GM19395 (cell line): Measurements from ENCODE around the gene ZNF865.

Experiments used
- ATAC-seq: cut with Tn5 transposase; IDR thresholded peaks from one replicate; pipeline ENCODE4 v1.9.1; 2021; ENCODE audit warnings: mild to moderate bottlenecking, moderate library complexity; ENCODE audit not compliant: unreplicated experiment

Gene ZNF865

DNA sequence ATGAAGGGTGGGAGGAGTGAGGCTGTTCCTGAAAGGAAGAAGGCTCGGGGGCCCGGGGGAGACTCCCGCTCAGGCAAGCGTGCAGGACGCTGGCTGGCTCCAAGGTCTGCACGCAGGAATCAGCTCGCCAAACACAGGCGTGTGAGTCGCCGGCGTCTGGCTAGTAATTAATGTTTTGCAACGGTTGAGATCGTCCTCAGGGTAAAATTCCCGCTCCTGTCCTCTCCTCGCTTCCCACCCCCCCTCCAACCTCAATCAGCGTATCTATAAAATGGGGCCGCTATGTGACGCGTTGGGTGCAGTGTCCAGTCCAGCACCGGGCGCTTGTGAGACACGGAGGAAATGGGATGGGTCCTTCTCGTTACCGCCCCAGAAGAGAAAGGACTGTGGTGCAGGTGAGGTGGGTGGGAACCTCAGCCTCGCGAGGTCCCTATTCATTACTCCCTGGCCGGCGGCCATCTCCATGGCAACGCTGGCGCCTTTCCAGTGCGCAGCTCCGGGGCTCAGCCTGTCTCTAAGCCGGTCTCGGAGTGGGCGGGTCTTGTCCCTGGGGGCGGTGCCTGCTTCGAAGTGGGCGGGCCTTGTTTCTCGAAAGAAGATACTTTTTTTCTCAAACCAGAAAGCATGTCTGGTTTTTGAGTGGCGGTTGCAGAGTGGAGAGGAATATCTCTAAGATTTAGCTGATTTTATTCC lies 18.3 kb upstream of the ZNF865 start:
- peak; percentile 88 for ATAC-seq

DNA sequence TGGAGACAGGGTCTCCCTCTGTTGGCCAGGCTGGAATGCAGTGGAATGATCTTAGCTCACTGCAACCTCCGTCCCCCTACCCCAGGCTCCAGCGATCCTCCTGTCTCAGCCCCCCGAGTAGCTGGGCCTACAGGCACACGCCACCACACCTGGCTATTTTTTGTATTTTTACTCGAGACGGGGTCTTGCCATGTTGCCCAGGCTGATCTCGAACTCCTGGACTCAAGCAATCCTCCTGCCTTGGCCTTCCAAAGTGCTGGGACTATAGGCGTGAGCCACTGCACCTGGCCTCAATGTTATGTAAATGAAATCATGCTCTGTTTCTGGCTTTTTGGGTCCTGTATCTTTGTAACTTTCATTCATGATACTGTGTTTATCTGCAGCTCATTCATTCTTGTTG lies 16.7 kb upstream of the ZNF865 start:
- ATAC-seq: no peak

DNA sequence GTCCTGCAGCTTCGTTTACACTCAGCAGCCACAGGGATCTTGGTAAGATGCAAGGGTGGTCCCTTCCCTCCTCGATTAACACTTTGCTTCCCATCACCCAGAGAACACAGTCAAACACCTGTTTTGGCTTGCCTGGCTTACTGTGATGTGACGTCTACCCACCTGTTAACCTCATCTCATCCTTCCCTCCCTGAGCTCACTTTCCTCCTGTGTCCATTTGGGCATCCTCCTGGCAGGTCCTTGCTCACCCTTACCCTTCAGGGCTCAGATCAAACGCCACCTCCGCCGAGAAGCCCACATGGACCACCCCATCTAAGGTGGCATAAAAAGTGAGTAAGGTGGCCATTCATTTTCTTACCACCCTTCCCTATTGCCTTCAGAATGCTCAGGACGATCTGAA lies 15.3 kb upstream of the ZNF865 start:
- ATAC-seq: no peak

DNA sequence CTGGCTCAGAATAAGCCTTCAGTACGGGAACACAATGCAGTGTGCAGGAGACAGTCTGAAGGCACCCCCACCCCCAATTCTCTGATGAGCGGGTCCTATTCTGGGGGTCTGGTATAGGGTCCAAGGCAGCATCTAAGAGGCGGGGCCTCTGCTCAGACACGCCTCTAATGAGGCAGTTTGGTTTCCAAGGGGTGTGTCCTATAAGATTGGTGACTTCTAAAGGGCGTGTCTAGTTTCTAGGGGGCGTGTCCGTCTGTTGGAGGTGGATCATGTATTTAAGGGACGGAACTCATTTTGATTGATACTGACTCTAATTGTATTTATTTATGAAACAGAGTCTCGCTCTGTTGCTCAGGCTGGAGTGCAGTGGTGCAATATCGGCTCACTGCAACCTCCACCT lies 14.8 kb upstream of the ZNF865 start:
- no peak for ATAC-seq

DNA sequence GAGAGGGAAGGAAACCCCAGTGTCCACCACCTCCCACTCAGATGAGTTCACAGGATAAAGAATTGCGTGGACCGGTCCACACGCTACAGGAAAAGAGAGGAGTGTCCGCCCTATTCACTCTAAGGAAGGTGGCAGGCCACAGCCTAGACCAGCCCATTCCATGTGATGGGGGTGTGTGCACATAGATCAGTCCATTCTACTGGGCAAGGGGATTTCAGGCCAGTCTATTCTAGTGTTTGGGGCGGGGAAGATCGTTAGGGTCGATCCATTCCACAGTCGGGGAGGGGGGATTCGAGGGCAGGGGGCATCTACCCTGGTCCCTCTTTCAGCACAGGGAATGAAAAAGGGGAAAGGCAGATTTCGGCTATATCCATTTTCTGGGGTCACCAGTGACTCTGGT lies 13.9 kb upstream of the ZNF865 start:
- no peak for ATAC-seq

DNA sequence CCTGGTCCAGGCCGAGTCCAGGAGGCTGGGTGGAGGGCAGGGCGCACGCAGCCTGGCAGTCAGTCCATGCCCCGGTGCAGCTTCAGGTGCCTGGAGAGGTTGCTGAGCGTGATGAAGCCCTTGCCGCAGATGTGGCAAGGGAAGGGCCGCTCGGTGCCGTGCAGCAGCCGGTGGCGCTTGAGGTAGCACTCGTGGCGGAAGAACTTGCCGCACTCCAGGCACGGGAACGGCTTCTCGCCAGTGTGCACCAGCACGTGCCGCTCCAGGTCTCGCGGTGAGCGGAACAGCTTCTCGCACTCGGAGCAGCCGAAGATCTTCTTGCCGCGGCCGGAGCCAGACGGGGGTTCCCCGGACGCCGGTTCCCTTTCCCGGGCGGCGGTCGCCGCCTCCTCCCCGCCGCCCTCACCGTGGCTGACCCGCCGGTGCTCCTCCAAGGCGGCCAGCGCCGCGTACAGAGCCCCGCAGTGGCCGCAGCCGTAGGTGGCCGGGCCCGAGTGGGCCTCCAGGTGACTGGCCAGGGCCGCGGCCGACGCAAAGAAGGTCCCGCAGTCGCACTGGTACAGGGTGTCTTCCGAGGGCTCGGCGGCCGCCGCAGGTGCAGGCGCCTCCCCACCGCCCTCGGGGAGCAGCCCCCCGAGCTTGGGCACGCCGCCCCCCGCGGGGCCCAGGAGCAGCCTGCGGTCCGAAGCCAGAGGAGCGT lies 12.9 kb upstream of the ZNF865 start:
- ATAC-seq: no peak

DNA sequence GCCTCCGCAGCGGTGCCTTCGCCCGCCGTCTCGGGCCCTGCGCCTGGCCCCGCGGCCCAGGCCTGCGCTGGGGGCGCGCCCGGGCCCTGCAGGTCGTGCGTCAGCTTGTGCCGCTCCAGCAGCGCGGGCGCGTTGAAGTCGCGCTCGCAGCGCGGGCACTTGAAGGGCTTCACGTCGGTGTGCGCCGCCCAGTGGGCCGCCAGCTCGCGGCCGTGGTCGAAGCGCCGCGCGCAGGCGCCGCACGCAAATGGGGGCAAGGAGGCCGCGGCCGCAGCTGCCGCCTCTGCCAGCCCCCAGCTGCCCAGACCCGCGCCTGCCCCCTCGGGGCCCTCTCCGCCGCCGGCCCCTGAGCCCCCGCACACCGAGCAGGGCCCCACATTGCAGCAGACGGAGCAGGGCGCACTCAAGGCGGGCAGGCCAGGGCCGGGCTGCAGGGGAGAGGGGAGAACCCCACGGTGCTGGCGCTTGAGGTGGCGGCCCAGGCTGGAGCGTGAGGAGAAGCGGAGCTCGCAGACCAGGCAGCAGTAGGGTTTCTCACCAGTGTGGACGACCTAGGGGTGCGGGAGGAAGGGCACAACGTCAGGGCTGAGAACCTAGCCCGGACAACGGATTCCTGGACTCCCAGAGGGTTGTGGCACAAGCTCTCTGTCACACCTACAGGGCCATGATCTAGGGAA lies 12.2 kb upstream of the ZNF865 start:
- ATAC-seq: no peak

DNA sequence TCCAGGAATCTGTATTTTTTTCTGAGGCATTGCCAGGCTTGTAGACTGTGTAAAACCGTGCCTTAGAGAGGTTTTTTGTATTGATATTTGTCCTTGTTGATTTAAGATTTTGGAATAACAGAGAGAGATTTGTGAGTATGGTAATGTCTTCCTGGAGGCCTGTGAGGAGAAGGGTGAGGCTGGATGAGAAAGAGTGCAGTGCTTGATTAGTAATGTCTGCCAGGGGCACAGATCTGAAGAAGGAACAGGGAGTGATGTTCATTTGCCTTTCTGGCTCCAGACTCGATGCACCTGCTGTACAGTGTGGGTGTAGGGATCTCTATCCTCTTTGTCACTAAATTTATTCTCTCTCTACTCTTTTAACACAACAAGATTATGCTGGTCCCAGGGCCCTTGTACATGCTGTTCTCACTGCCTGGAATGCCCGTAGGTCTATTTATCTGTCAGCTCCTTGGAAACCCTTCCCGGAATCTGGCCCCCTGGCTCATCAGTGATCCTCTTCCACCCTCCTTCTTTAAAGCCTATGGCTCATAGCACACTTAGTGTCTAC lies 10.4 kb upstream of the ZNF865 start:
- no peak for ATAC-seq

DNA sequence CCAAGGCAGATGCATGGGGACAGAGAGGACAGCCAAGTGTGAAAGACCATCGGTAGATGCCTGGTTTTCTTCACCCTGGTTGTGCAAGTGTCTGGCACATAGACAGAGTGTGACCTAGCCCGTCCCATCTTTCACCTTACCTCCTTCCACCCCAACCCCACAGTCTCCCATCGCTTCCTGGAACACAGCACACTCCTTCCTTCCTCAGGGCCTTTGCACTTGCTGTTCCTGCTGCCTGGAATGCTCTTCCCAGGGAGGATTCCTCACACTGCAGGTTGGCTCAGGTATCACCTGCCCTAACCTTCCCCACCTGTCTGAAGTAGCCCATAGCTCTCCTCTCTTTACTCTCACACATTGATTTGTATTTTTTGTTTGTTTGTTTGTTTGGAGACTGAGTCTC lies 9.1 kb upstream of the ZNF865 start:
- ATAC-seq: no peak

DNA sequence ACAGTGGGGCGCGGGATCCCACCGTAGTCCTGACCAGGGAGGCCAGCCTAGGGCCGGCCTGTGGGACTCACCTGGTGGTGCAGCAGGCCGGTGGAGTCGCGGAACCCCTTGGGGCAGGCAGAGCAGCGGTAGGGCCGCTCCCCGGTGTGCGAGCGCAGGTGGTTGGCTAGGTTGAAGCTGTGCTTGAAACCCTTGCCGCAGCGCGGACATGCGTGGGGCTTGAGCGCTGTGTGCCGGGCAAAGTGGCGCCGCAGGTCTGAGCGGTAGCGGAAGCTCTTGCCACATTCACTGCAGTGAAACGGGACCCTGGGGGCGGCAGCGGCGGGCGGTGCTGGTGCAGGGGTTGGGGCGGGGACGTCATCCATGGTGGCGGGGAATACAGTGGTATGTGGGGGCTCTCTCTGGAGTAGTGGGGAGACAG lies 7.9 kb upstream of the ZNF865 start:
- no peak for ATAC-seq

DNA sequence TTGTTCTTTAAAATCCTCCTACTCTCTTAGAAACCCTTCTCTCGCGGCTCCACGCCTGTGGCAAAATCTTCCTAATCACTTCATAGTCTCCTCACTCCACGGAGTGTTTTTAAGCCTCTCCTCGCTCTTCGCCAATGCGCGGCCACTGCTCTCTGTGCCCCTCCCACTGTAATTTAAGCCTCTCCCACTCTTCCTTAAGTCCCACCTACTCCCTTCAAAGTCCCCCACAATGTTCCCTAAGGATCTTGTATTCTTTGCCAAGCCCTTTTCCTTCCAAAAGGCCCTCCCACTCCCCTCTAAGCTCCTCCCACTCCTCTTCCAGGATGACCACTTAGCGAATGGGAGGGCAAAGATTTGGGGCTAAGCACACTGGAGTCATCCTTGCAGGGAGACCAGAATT lies 7.4 kb upstream of the ZNF865 start:
- no peak for ATAC-seq

DNA sequence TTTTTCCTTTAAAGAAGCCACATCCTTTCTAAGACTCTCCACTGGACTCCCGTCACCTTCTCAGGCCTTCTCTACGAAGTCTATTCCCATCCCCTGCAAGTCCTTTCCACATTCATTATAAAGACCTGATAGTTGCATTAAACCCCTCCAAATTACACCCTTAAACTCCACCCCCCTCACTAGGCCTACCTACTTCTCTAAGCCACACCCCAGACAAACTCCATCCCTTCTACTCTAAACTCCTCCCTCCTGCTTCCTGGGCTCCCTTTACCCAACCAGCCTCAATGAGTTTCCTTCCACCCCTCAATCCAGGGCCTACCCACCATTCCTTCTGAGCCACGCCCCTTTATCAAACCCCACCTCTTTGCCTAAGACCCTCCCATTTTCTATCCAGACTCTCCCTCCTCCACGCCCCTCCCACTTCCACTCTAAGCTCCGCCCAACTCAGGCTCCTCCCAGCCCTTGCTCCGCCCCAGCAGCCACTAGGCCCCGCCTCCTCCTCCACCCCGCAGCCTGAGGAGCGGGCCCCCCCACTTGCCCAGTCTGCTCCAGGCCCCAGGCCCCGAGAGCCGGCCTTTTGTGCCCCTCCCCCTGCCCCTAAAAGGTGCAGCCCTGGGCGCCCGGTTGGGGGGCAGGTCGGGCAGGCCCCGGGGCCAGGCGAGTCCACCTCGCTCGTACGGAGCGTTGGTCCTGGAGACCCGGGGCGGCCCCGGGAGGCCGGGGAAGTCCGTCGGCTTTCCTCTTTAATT lies 6.6 kb upstream of the ZNF865 start:
- peak; percentile 51 for ATAC-seq

DNA sequence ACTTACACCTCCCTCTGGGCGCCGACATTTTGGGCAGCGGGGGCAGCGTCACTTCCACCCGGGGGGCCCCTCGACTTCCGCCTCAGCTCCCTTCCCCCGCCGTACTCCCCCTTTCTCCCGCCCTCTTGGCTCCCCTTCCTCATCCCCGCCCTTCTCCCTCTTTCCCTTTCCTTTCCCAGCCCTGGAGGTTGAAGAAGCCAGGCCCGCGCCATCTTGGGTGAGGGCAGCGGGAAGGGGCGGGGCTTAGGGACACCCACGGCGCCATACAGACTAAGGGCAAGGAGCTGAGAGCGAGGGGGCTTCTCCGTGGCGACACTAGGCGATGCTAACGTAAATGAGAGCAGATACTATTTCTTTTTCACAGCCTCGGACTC lies 6.0 kb upstream of the ZNF865 start, which contains the start of gene FIZ1:
TSS of gene FIZ1 (minus strand) at position 50 of the 374 bp plus-strand sequence. CDS start 1,652 bp downstream, outside the sequence.
- peak; percentile 65 for ATAC-seq

DNA sequence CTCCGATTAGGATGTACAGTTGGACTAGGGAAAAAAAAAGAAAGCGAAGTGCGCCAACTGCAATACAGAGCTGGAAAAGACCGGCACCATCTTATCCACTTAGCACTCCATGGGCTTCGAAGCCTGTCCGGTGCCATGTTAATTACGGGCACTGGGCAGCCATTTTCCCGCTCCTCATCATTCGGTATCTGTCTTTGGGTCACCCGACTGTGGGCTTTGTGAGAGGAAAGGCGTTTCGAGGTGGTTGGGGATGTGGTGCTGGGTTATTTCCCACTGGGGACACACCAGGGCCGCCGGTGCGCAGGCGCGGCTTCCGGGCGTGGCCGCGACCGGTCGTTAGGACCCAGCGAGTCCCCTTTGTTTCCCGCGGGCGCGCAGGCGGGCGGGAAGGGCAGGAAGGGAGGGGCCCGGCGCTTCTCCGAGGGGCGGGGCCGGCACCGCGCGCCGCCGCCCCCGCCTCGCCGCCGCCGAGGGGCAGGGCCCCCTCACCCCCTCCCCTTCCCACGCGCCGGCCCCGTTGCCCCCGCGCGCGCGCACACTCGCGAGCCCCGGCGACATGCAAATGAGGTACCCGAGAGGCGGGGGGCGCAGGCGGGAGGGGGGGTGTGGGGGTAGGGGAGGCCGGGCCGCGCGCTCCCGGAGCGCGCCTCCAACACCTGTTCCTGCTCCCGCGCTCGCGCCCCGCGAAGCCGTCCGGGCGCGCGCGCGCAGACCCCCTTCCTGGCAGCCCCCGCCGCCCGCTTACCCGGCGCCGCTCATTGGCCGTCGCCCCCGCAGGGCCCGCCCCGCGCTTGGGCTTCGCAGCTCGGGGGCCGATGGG lies 5.4 kb upstream of the ZNF865 start, which contains the start of gene ZNF524:
TSS of gene ZNF524 (plus strand) at position 447 of the 820 bp plus-strand sequence. CDS start 1,825 bp downstream, outside the sequence.
- peak; percentile 58 for ATAC-seq

DNA sequence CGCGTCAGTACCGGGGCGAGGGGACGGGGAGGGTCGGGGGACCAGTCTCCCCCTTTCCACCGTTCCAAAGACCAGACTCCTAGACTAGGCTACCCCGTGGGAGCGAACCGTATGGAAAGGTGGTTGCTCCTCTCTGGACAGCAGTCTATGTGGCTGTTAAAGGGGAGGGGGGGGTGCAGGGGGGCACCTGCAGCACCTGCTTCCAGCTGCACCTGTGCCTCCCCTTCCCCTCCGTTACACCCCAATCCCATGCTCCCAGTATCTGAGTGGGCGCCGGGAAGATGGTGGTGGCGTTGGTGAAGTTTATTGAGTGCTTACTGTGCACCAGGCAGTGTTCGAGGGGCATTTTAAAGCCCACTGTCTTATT lies 4.8 kb upstream of the ZNF865 start:
- no peak for ATAC-seq

DNA sequence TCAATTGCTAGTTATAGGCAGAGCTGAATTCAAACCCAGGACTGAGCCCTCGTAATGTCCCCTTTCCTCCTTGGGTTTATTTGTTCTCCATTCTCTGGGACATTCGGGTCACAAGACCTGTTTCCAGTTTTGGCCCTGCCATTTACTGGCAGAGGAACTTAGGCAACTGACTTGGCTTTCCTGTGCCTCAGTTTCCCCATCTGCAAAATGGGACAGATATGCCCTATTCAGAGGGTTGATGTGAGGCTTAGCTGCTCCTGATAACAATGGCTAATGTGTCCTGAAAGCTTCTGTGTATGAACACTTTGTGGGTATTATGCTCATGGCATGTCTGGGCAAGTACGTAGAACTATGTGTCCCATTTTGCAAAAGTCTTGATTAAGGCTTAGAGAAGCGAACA lies 4.4 kb upstream of the ZNF865 start:
- ATAC-seq: no peak

DNA sequence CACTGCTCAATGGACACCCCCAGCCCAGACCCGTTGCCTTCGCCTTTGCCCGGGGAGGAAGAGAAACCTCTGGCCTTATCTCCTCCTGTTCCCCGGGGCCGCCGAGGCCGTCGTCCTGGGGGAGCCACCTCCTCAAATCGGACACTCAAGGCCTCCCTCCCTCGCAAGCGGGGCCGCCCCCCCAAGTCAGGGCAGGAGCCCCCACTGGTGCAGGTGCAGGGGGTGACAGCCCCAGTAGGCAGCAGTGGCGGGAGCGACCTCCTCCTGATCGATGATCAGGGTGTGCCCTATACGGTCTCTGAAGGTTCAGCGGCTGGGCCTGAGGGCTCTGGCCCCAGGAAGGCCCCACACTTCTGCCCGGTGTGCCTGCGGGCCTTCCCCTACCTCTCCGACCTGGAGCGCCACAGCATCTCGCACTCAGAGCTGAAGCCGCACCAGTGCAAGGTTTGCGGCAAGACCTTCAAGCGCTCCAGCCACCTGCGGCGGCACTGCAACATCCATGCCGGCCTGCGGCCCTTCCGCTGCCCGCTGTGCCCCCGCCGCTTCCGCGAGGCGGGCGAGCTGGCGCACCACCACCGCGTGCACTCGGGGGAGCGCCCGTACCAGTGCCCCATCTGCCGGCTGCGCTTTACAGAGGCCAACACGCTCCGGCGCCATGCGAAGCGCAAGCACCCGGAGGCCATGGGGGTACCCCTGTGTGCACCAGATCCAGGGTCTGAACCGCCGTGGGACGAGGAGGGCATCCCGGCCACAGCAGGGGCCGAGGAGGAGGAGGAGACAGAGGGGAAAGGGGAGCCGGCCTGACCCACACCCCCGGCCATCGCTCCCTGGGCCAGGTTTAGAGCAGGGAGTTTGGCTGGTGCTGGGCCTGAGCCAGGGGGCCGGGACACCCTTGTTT lies 3.1 kb upstream of the ZNF865 start:
- no peak for ATAC-seq

DNA sequence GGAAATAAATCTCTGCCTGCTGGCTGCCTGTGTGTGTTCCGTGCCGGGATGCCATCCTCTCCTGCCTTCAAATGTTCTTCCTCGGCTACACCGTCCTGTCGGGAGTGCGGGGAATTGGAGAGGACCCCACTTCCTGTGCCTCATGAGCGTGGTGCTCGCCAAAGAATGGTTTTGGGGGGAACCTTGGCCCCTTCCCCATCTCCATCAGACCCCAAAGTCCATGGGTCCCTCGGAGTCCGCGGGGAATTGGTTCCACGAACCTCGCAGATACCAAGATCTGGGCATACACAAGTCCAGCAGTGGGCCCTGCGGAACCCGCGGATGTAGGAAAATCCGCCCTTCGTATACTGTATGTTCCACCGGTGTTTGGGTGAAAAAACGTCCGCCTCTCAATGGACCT lies 2.3 kb upstream of the ZNF865 start:
- ATAC-seq: no peak
